SHP77 (cell line): ENCODE data around the gene SSR4.

Experiments used
- DNase-seq, 2 experiments: peaks; one replicate each; lab custom pipeline; 2025; lab: John Stamatoyannopoulos, UW

Gene SSR4

GRCh38 chrX:153769158-153769864 is 25.2 kb upstream of the SSR4 start:
- no peak for DNase-seq

GRCh38 chrX:153769865-153770600 is 24.4 kb upstream of the SSR4 start:
- DNase-seq, result no peak

- DNase-seq, result no peak
These were observed 23.7 kb upstream of the SSR4 start for GRCh38 chrX:153770601-153771414.

DNA sequence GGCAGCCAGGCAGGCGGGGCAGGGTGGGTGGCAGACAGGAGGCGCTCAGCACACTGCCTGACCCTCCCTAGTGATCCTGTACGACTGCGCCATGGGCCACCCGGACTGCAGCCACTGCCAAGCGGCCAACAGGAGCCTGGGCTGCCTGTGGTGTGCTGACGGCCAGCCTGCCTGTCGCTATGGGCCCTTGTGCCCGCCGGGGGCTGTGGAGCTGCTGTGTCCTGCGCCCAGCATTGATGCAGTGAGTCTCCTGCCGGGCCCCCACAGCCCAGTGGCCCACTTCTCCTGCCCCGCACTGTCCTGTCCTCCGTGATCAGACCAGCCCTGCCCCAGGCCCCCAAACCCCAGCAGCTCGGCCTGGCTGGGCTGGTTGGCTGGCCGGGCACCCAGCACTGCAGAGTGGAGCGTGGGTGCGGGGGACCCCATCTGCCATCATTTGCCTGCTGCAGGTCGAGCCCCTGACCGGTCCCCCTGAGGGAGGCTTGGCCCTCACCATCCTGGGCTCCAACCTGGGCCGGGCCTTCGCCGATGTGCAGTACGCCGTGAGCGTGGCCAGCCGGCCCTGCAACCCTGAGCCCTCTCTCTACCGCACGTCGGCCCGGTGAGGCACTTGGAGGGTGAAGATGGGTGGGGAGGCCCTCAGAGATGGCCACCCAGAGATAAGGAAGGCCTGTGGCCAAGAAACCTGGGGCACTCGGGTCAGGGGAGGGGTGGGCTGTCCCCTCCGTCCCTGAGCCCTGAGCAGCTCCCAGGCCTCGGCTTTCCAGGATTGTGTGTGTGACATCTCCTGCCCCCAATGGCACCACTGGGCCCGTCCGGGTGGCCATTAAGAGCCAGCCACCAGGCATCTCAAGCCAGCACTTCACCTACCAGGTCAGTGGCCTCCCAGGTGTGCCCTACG is 22.8 kb upstream of the SSR4 start:
- no peak for DNase-seq

DNA sequence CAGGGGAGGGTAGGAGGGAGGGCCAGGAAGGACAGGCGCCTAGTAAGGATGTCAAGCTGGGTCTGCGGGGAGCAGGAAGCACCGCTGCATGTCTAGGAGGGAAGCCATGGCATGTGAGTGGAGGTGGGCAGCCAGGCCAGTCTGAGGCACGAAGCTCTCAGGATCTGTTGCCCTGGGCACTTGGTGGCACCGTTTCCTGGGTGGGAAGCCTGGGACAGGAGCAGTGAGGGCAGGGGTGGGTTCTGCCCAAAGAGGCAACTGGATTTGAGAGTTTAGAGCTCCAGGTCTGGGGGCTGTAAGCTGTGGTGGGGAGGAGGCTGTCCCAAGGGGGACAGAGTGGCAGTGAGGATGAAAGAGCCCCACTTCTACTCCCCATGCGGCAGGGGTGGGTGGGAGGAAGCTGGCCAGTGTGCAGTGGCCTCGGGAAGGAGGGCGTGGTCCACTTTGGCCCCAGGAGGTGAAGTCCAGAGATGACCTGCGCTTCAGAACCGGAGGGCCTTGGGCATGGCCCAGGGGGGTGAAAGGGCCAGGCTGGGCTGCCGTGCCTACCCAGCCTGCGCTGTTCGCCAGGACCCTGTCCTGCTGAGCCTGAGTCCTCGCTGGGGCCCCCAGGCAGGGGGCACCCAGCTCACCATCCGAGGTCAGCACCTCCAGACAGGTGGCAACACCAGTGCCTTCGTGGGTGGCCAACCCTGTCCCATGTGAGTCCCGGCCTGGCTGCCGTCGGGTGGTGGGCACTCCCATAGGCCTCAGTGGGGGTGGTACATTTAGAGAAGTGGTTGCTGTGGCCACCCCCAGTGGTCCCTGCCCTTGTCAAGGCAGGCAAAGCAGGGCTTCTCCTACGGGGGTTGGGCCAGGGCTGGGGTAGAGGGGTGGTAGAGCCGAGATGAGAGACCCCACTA is 21.9 kb upstream of the SSR4 start:
- DNase-seq, result no peak

DNA sequence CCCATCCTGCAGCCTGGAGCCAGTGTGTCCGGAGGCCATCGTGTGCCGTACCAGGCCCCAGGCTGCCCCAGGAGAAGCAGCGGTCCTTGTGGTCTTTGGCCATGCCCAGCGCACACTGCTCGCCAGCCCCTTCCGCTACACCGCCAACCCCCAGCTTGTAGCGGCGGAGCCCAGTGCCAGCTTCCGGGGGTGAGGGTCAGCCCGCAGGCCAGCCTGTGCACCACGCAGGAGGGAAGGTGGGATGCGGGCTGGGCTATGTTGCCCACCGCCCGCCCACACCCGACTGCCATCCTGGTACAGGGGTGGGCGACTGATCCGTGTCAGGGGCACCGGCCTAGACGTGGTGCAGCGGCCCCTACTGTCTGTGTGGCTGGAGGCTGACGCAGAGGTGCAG is 21.3 kb upstream of the SSR4 start:
- no peak for DNase-seq

DNA sequence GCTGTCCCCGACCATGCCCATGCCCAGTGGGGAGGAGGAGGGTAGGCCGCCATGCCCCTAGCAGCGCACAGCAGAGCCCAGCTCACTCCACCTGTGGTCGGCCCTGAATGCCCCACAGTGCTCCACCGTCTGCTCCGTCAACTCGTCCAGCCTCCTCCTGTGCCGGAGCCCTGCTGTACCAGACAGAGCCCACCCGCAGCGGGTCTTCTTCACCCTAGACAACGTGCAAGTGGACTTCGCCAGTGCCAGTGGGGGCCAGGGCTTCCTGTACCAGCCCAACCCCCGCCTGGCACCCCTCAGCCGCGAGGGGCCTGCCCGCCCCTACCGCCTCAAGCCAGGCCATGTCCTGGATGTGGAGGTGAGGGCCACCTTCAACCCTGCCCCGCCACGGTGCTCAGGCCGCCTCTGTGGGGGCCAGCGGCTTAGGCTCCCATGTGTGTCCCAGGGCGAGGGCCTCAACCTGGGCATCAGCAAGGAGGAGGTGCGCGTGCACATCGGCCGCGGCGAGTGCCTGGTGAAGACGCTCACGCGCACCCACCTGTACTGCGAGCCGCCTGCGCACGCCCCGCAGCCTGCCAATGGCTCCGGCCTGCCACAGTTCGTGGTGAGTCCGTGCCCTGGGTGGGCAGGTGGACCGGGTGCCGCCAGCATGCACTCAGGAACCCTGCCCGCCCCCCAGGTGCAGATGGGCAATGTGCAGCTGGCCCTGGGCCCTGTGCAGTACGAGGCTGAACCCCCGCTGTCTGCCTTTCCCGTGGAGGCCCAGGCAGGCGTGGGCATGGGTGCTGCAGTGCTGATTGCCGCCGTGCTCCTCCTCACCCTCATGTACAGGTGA is 20.5 kb upstream of the SSR4 start:
- no peak for DNase-seq

DNA sequence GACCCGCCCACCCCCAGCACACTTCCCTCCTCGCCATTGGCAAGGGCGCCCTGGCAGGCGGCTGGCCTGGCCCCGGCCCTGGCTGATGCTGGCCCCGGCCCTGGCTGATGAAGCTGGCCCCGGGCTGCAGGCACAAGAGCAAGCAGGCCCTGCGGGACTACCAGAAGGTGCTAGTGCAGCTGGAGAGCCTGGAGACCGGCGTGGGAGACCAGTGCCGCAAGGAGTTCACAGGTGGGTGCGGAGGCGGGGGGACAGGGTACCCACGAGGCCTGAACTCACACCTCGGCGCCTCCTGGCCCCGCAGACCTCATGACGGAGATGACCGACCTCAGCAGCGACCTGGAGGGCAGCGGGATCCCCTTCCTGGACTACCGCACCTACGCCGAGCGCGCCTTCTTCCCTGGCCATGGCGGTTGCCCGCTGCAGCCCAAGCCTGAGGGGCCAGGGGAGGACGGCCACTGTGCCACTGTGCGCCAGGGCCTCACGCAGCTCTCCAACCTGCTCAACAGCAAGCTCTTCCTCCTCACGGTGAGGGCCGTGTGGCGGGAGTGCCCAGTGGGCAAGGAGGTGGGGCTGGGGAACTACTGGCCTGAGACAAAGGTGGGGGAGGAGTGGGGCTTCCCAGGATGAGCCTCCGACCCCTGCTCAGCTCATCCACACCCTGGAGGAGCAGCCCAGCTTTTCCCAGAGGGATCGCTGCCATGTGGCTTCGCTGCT is 19.7 kb upstream of the SSR4 start:
- no peak for DNase-seq

DNA sequence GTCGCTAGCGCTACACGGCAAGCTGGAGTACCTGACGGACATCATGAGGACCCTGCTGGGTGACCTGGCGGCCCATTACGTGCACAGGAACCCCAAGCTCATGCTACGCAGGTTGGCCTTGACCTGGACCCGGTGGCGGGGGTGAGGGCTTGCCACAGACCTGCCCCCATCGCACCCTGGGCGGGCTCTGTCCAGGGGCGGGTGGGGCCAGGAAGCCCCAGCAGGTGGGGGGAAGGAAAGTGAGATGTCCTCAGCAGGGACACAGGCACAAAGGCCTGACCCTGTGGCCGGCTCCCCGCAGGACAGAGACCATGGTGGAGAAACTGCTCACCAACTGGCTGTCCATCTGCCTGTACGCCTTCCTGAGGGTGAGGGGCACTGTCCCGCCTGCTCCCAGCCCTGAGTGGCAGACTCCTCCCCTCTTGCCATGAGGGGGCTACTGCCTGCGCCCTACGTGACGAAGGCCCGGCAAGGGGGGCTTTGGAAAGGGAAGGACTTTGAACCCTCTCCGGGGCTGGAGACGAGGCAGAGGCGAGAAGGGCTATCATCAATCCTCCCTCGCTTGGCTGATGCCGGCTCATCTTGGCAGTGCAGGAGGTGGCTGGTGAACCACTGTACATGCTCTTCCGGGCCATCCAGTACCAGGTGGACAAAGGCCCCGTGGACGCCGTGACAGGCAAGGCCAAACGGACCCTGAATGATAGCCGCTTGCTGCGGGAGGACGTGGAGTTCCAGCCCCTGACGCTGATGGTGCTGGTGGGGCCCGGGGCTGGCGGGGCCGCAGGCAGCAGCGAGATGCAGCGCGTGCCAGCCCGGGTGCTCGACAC is 19.0 kb upstream of the SSR4 start:
- no peak for DNase-seq

DNA sequence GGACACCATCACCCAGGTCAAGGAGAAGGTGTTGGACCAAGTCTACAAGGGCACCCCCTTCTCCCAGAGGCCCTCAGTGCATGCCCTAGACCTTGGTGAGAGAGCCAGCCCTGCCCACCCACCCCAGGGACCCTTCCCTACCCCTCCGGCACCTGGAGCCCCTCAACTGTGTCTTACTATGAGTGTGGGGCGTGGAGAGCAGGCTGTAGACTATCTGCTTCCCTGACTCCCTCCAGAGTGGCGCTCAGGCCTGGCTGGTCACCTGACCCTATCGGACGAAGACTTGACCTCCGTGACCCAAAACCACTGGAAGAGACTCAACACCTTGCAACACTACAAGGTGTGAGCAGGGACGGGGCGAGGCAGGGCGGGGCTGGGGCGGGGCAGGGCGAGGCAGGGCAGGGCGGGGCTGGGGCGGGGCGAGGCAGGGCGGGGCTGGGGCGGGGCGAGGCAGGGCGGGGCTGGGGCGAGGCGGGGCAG is 18.3 kb upstream of the SSR4 start:
- DNase-seq, result no peak

DNA sequence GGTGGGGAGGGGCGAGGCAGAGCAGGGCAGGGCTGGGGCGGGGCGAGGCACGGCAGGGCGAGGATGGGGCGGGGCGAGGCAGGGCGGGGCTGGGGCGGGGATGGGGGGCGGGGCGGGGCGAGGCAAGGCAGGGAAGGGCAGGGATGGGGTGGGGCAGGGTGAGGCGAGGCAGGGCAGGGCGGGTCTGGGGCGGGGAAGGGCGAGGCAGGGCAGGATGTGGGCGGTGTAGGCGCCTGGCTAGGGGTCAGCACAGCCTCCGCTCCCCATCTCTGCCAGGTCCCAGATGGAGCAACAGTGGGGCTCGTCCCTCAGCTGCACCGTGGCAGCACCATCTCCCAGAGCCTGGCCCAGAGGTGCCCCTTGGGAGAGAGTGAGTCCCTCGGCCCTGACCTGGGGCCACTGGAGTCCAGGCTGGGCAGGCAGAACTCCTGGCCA is 17.8 kb upstream of the SSR4 start:
- DNase-seq, result no peak

DNA sequence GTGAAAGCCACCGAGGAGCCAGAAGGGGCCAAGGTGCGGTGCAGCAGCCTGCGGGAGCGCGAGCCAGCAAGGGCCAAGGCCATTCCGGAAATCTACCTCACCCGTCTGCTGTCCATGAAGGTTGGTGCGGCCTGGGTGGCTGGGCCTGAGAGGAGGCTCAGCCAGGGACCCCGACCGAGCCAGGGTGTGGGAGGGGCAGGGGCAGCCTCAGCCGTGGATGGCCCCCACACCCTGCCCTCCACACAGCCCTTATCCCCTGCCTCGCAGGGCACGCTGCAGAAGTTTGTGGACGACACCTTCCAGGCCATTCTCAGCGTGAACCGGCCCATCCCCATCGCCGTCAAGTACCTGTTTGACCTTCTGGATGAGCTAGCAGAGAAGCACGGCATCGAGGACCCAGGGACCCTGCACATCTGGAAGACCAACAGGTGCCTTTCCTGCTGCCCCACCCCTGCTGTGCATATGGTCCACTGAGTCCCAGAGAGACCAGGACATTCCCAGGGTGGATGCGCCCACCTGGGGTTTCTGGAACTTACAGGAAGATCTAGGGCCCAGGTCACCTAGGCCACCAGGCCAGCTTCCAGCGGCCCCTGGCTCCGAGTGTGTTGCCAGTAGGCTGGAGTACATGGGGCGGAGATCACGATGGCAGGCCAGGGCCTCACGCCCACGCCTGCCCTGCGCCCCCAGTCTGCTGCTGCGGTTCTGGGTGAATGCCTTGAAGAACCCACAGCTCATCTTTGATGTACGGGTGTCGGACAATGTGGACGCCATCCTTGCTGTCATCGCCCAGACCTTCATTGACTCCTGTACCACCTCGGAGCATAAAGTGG is 17.0 kb upstream of the SSR4 start:
- DNase-seq, result no peak

- no peak for DNase-seq
These were observed 16.3 kb upstream of the SSR4 start for GRCh38 chrX:153778181-153778580.

DNA sequence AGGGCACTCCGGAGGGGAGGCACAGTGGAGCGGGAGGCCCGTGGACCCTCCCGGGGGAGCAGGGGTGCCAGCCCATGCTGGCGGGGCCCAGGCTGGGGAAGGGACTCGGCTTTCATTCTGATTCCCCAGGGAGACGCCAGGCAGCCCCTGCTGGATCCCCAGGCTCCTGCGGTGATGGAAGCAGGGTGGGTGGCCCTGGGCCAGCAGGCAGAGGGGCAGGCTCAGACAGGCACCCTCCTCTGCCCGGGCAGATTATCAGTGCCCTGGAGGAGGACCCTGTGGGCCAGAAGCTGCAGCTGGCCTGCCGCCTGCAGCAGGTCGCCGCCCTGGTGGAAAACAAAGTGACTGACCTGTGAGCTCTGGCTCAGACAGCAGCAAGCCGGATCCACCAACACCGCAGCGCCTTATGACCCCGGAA is 15.8 kb upstream of the SSR4 start:
- no peak for DNase-seq

GRCh38 chrX:153779891-153780677 is 14.4 kb upstream of the SSR4 start:
- no peak for DNase-seq

DNA sequence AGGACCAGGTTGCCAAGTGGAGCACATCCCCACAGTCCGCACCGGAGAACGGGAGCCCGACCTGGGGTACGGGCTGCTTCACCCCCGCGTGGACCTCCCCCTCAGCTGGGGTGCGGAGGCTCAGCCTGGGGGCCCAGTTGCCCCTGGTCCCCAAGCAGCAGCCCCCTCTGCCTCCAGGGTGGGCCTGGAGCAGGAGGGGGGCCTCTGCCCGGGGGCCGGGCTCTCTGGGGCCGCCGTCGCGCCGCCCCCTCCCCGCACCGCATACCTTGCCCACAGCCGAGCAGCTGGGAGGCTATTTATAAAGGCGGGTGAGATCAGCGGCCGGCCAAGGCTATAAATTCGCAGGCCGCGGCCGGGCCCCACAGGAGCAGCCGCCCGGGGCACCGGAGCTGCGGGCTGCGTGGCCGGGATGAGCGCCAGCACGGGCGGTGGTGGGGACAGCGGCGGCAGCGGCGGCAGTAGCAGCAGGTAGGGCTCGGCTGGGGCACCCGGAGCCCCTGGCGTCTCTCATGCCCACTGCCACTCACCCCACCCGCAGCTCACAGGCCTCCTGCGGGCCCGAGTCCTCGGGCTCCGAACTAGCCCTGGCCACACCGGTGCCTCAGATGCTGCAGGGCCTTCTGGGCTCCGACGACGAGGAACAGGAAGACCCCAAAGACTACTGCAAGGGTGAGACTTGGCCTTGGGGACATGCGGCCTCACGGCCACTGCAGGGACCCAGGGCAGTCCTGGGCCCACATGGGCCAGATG is 13.6 kb upstream of the SSR4 start, which contains the start of gene SRPK3:
Gene SRPK3, plus strand, starts transcription at position 364 of the 750 bp plus-strand sequence. Its CDS starts 46 bp downstream, at position 410.
- DNase-seq, result peak in 1 of 2 experiments; percentile 28
